ENCODE data around the gene DEXI.

GRCh38 chr16:10954903-10955302, 12.6 kb upstream of the DEXI start:
- TF ChIP-seq POLR2AphosphoS5 (IDR thresholded peaks at IDR 0.05) (no peak), CTCF (IDR thresholded peaks at IDR 0.05 in 8 of 11, conservative IDR thresholded peaks at IDR 0.05 in 3 of 11) (no peak)

All from spleen (tissue), 7 donors.